Measurements from ENCODE around the gene SRD5A3. TPM values are rescaled to one million over a fixed set of nuclear protein-coding genes. Genes with fewer than 3 reads are reported as not detected.
"Not testable (repeated sequence)": the region's sequence is repeated elsewhere in the genome, so short reads cannot be mapped to it uniquely, and the experiment has no call there.

Gene SRD5A3
- polyA plus RNA-seq, 1 donor = 20.6 TPM

DNA sequence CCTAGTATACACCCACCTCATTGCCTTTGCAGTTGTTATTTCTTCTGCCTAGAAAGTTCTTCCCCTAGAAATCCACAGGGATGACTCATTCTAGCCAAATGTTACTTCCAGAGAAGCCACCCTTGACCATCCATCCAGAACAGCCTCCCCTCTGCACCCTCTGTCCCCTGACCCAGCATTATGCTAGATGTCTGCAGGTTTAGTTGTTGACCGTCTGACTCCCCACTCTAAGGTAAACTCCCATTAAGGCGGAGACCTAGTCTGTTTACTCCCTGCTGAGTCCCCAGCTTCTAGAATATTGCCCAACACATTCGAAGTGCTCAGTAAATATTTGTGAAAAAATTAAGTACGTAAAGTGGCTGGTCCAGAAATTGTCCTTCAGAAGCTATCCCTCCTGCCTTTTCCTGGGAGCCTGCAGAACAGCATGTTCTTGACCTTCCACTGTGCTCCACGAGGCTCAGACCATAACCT, 11.0 kb downstream of the SRD5A3 start:
- Histone ChIP-seq H3K4me1 (ENCODE audit: control insufficient read depth, insufficient read depth, low read length) (no peaks in the 10 kb centered on the region), H3K27ac (ENCODE audit: low read length) (no peak overlapping the region), H3K9me3 (ENCODE audit: control insufficient read depth, low read depth, low read length) (no peaks in the 10 kb centered on the region), H3K27me3 (ENCODE audit: control insufficient read depth, insufficient read depth, low read length) (no peaks in the 10 kb centered on the region), H3K36me3 (ENCODE audit: control insufficient read depth, insufficient read depth, low read length) (peaks cover 3% of the 10 kb centered on the region), H3K4me3 (ENCODE audit: low read length) (no peak overlapping the region)
- no peak for DNase-seq
- WGBS (ENCODE audit: insufficient coverage, low lambda C conversion rate) = no CpG with 5 or more reads among the region's 5 CpGs

DNA sequence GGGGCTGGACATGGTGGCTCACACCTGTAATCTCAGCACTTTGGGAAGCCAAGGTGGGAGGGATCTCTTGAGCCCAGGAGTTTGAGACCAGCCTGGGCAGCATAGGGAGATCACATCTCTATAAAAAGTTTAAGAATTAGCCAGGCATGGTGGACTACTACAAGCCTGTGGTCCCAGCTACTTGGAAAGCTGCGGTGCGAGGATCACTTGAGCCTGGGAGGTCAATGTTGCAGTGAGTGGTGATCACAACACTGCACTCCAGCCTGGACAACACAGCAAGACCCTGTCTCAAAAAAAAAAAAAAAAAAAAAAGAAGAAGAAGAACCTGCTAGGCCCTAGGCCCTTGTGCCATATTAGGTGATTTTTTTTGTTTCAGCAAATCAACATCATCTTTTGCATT, 12.2 kb downstream of the SRD5A3 start:
- WGBS (ENCODE audit: insufficient coverage, low lambda C conversion rate) = no CpG with 5 or more reads among the region's 2 CpGs
- H3K27ac ChIP-seq (ENCODE audit: low read length) = no peak overlapping the region

DNA sequence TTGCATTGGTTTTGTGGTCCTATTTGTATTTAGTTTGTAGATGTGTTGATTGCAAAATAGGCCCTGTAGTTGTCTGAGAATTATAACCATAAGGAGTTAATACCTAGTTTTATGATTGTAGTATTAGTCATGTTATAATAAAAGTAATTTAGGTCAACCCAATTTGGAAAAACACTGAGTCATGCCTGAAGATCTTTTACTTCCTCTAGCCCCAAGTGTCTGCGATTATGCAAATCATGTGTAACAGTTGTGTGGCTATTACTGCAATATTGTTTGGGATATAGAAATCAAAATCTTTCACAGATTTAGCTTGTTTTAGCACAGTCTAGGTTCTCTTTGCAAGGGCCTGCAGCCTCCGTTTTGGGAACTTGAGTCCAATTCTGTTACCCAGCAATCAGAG, 12.6 kb downstream of the SRD5A3 start:
- WGBS (ENCODE audit: insufficient coverage, low lambda C conversion rate) = no CpG with 5 or more reads among the region's 2 CpGs
- no peaks in the 10 kb centered on the region for H3K4me1 ChIP-seq (ENCODE audit: control insufficient read depth, insufficient read depth, low read length)
- DNase-seq = no peak
- H3K27ac ChIP-seq (ENCODE audit: low read length) = no peak overlapping the region
- no peak overlapping the region for H3K4me3 ChIP-seq (ENCODE audit: low read length)
- H3K9me3 ChIP-seq (ENCODE audit: control insufficient read depth, low read depth, low read length) = no peaks in the 10 kb centered on the region
- no peaks in the 10 kb centered on the region for H3K27me3 ChIP-seq (ENCODE audit: control insufficient read depth, insufficient read depth, low read length)
- peaks cover 3% of the 10 kb centered on the region for H3K36me3 ChIP-seq (ENCODE audit: control insufficient read depth, insufficient read depth, low read length)

More for the DNA sequence above, 12.2 kb downstream of the SRD5A3 start:
- Histone ChIP-seq H3K4me1 (ENCODE audit: control insufficient read depth, insufficient read depth, low read length) (no peaks in the 10 kb centered on the region), H3K36me3 (ENCODE audit: control insufficient read depth, insufficient read depth, low read length) (peaks cover 3% of the 10 kb centered on the region), H3K27me3 (ENCODE audit: control insufficient read depth, insufficient read depth, low read length) (no peaks in the 10 kb centered on the region), H3K9me3 (ENCODE audit: control insufficient read depth, low read depth, low read length) (no peaks in the 10 kb centered on the region), H3K4me3 (ENCODE audit: low read length) (no peak overlapping the region)
- DNase-seq = no peak

DNA sequence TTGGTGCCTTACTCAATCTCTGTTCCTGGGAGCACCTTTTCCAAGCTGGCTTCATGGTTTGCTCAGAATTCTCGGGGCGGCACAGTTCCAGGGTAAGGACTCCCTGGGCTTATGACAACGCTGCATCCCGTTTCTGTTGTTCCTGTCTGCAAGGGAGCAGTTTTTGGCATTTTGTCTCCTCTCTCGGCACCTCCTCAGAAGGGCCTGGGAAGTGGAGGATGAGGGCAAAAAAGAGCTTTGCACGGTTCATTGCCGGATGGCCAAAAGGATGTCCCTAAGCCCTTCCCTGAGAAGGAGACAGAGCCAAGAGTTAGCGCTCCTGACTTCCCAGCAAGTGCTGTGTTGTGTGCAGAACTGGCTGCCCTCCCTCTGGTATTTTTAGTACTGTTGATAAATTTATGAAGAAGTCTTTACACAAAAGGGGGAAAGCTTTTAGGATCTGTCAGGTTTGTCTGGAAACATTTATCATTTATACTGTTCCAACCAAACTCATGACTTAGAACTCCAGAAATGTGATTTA, 13.4 kb downstream of the SRD5A3 start:
- Histone ChIP-seq H3K4me3 (ENCODE audit: low read length) (no peak overlapping the region), H3K36me3 (ENCODE audit: control insufficient read depth, insufficient read depth, low read length) (no peaks in the 10 kb centered on the region), H3K27ac (ENCODE audit: low read length) (no peak overlapping the region), H3K4me1 (ENCODE audit: control insufficient read depth, insufficient read depth, low read length) (no peaks in the 10 kb centered on the region), H3K9me3 (ENCODE audit: control insufficient read depth, low read depth, low read length) (no peaks in the 10 kb centered on the region), H3K27me3 (ENCODE audit: control insufficient read depth, insufficient read depth, low read length) (no peaks in the 10 kb centered on the region)
- 100% methylated on average over 1 of the region's 8 CpGs for WGBS (ENCODE audit: insufficient coverage, low lambda C conversion rate)
- DNase-seq = no peak

DNA sequence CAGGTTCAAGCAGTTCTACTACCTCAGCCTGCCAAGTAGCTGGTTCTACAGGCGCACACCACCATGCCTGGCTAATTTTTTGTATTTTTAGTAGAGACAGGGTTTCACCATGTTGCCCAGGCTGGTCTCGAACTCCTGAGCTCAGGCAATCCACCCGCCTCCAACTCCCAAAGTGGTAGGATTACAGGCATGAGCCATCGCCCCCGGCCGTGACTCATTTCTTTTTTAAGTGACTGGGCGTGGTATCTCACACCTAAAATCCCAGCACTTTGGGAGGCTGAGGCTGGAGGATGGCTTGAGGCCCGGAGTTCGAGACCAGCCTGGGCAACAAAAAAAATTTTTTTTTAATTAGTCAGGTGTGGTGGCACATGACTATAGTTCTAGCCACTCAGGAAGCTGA, 16.9 kb downstream of the SRD5A3 start:
- not testable (repeated sequence) for H3K36me3 ChIP-seq (ENCODE audit: control insufficient read depth, insufficient read depth, low read length); H3K9me3 ChIP-seq (ENCODE audit: control insufficient read depth, low read depth, low read length); H3K4me1 ChIP-seq (ENCODE audit: control insufficient read depth, insufficient read depth, low read length); H3K27ac ChIP-seq (ENCODE audit: low read length); H3K27me3 ChIP-seq (ENCODE audit: control insufficient read depth, insufficient read depth, low read length); H3K4me3 ChIP-seq (ENCODE audit: low read length); DNase-seq
- WGBS (ENCODE audit: insufficient coverage, low lambda C conversion rate) = no CpG with 5 or more reads among the region's 9 CpGs

DNA sequence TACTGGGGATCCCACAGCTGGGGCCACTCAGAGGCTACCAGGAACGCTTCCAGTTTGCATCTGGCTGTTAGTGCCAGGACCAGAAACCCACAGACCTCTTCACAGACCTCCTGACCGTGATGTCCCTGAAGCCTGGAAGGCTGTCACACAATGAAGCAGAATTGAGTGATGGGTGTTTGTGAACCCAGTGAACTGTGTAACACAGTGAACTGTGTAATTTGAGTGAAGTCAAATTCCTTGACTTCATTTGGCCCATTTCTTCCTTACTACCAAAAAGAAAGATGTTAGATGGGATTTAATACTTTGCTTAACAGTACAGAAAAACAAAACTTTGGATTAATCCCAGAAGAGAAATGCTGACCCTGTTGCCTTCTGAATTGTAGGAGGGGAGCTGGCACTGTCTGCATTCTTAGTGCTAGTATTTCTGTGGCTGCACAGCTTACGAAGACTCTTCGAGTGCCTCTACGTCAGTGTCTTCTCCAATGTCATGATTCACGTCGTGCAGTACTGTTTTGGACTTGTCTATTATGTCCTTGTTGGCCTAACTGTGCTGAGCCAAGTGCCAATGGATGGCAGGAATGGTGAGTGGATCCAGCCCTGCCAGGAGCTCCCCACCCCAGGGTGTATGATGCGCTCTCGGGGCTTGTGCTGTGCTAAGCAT, 17.8 kb downstream of the SRD5A3 start:
- Histone ChIP-seq H3K4me1 (ENCODE audit: control insufficient read depth, insufficient read depth, low read length) (no peaks in the 10 kb centered on the region), H3K27me3 (ENCODE audit: control insufficient read depth, insufficient read depth, low read length) (no peaks in the 10 kb centered on the region), H3K4me3 (ENCODE audit: low read length) (no peak overlapping the region), H3K27ac (ENCODE audit: low read length) (no peak overlapping the region), H3K36me3 (ENCODE audit: control insufficient read depth, insufficient read depth, low read length) (no peaks in the 10 kb centered on the region), H3K9me3 (ENCODE audit: control insufficient read depth, low read depth, low read length) (no peaks in the 10 kb centered on the region)
- WGBS (ENCODE audit: insufficient coverage, low lambda C conversion rate) = no CpG with 5 or more reads among the region's 9 CpGs
- no peak for DNase-seq

DNA sequence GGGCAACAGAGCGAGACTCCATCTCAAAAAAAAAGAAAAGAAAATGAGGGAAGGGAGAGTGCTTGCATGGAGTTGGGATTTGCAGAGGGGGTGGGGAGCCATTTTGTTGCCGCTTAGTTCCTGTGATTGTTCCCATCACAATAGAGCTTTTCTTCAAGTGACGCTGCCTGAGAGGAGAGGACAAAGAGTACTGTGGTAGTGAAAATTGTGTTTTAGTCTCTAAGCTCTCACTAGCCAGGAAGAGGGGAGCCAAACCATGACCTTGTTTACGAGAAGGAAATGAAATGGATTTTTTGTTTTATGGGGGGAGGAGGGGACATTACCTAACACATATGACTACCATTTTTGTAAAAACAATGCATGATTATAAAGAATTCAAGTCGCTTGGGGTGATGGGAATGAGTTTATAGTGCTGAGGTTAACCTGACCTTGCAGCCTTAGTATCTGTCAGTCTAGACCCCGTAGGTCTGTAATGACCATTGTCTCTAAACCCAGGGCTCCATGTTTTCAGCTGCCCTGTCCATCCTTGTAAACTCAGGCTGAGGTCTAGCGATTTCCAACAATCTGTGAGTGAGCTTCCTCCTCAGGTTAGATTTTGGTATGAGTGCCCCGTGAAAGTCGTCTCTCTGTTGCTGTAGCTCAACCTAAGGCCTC, 18.8 kb downstream of the SRD5A3 start:
- no peaks in the 10 kb centered on the region for H3K4me1 ChIP-seq (ENCODE audit: control insufficient read depth, insufficient read depth, low read length)
- 92% methylated on average over 2 of the region's 9 CpGs for WGBS (ENCODE audit: insufficient coverage, low lambda C conversion rate)
- DNase-seq = no peak
- no peaks in the 10 kb centered on the region for H3K9me3 ChIP-seq (ENCODE audit: control insufficient read depth, low read depth, low read length)
- H3K27ac ChIP-seq (ENCODE audit: low read length) = no peak overlapping the region
- no peaks in the 10 kb centered on the region for H3K36me3 ChIP-seq (ENCODE audit: control insufficient read depth, insufficient read depth, low read length)
- H3K27me3 ChIP-seq (ENCODE audit: control insufficient read depth, insufficient read depth, low read length) = no peaks in the 10 kb centered on the region
- no peak overlapping the region for H3K4me3 ChIP-seq (ENCODE audit: low read length)

DNA sequence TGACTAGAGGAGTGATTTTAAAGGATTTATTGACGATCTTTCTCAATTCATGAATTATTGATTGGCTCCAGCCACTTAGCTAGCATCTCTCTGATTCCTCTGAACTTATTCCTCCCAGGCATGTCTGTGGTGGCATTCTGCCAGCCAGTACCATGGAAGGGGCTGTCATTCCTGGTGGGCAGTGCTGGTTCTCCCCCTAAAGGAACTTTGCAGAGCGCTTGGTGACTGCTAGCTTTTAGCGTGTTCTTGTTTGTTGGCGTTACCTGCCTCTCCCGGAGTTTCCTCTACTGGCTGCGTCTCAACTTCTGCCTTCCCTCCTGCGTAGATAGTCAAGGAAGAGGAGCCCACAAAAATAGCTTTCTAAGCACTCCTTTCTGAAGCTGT, 19.3 kb downstream of the SRD5A3 start:
- no peak overlapping the region for H3K27ac ChIP-seq (ENCODE audit: low read length)
- no peak for DNase-seq
- H3K9me3 ChIP-seq (ENCODE audit: control insufficient read depth, low read depth, low read length) = no peaks in the 10 kb centered on the region
- H3K4me3 ChIP-seq (ENCODE audit: low read length) = no peak overlapping the region
- H3K27me3 ChIP-seq (ENCODE audit: control insufficient read depth, insufficient read depth, low read length) = no peaks in the 10 kb centered on the region
- WGBS (ENCODE audit: insufficient coverage, low lambda C conversion rate) = no CpG with 5 or more reads among the region's 7 CpGs
- no peaks in the 10 kb centered on the region for H3K36me3 ChIP-seq (ENCODE audit: control insufficient read depth, insufficient read depth, low read length)
- no peaks in the 10 kb centered on the region for H3K4me1 ChIP-seq (ENCODE audit: control insufficient read depth, insufficient read depth, low read length)

DNA sequence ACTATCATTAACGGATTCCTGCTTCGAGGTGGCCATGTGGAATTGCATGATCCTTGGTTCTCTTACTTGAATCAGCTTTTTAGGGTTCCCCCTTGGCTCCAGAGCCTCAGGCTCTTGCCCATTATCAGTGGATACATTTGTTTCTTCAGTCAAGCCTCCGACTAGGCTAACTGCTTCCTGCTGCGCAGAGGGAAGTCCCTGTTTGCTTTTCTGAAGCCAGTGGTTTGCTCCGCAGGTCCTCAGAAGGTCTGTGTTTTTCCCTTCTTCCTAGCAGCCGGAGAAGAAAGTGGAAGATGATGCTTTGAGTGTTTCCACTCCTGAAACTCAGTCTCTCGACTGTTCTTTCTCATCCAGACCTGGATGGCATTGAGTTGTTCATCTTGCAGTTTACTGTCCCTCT, 20.6 kb downstream of the SRD5A3 start:
- WGBS (ENCODE audit: insufficient coverage, low lambda C conversion rate) = no CpG with 5 or more reads among the region's 7 CpGs

DNA sequence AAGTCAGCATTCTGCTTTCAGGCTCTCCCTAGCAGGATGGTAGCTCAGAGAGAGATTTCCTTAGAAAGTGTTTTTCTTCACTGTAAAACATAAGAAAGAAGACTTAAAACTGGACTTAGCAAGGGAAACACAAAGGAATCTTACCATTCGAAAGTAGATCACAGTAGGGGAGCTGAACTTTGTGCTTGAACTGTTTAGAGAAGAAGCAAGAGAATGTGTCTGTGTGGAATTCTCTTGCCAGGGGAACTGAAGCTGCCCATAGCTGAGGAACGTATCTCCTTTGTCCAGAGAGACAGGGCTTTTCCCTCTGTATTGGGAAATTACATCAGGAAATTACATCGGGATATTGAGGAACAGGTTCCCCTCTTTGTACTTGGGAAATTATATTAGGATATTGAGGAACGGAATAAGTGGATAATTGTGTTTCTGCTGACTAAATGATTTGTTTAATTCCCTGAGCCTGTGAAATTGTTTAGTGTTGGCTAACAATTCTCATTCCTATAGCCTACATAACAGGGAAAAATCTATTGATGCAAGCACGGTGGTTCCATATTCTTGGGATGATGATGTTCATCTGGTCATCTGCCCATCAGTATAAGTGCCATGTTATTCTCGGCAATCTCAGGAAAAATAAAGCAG, 21.2 kb downstream of the SRD5A3 start:
- WGBS (ENCODE audit: insufficient coverage, low lambda C conversion rate) = 60% methylated on average over 1 of the region's 6 CpGs
- no peaks in the 10 kb centered on the region for H3K27me3 ChIP-seq (ENCODE audit: control insufficient read depth, insufficient read depth, low read length)
- no peaks in the 10 kb centered on the region for H3K9me3 ChIP-seq (ENCODE audit: control insufficient read depth, low read depth, low read length)
- H3K27ac ChIP-seq (ENCODE audit: low read length) = no peak overlapping the region
- H3K36me3 ChIP-seq (ENCODE audit: control insufficient read depth, insufficient read depth, low read length) = no peaks in the 10 kb centered on the region
- no peaks in the 10 kb centered on the region for H3K4me1 ChIP-seq (ENCODE audit: control insufficient read depth, insufficient read depth, low read length)
- no peak for DNase-seq
- H3K4me3 ChIP-seq (ENCODE audit: low read length) = no peak overlapping the region

More for the DNA sequence above, 20.6 kb downstream of the SRD5A3 start:
- Histone ChIP-seq H3K4me1 (ENCODE audit: control insufficient read depth, insufficient read depth, low read length) (no peaks in the 10 kb centered on the region), H3K36me3 (ENCODE audit: control insufficient read depth, insufficient read depth, low read length) (no peaks in the 10 kb centered on the region), H3K27me3 (ENCODE audit: control insufficient read depth, insufficient read depth, low read length) (no peaks in the 10 kb centered on the region), H3K9me3 (ENCODE audit: control insufficient read depth, low read depth, low read length) (no peaks in the 10 kb centered on the region), H3K27ac (ENCODE audit: low read length) (no peak overlapping the region), H3K4me3 (ENCODE audit: low read length) (no peak overlapping the region)
- DNase-seq = no peak

Measured in large intestine (tissue), 3 donors.